K562 (cell line): ENCODE measurements around the gene DENND10. TPM values are rescaled to one million over a fixed set of nuclear protein-coding genes. Genes with fewer than 3 reads are reported as not detected.
A peak's percentile ranks its signal among the peaks of the same experiment; 100 is the strongest.

Experiments used
- BDP1 ChIP-seq: IDR thresholded peaks from 3 replicates; pipeline ENCODE4 v1.6.1; 2011; ENCODE audit not compliant: insufficient read length, insufficient read depth
- ELF1 ChIP-seq: fragments of 200-800 bp; sonication (Bioruptor generic); IDR thresholded peaks from 2 replicates; pipeline ENCODE4 v1.6.1; 2016; ENCODE audit warnings: missing genetic modification characterization, missing compliant biosample characterization
- EP400 ChIP-seq: fragments of 450-650 bp; IDR thresholded peaks from 2 replicates; pipeline ENCODE4 v1.6.1; 2017; ENCODE audit warnings: antibody characterized with exemption, mild to moderate bottlenecking, moderate library complexity
- FOXM1 ChIP-seq, 2 experiments: fragments of 450-650 bp in 1 of 2; sonication (generic) in 1 of 2; formaldehyde crosslinking in 1 of 2; IDR thresholded peaks; 2 replicates each; pipeline versions ENCODE4 v1.6.1 to v1.9.0; 2017 to 2022; ENCODE audit warnings: low read depth in 2 of 2, mild to moderate bottlenecking in 2 of 2, missing genetic modification reagents in 1 of 2, moderate library complexity in 1 of 2
- HDAC1 ChIP-seq, 2 experiments: fragments of 450-650 bp; IDR thresholded peaks; 2 replicates each; pipeline ENCODE4 v1.6.1; 2016 to 2017; ENCODE audit warnings: inconsistent platforms in 1 of 2, mild to moderate bottlenecking in 1 of 2, moderate library complexity in 1 of 2
- KLF16 ChIP-seq: IDR thresholded peaks from 2 replicates; pipeline ENCODE4 v1.6.1; 2016; ENCODE audit warnings: antibody characterized with exemption
- MAX ChIP-seq: sonication (generic); formaldehyde crosslinking; IDR thresholded peaks from 2 replicates; pipeline ENCODE4 v1.9.0; 2022; ENCODE audit warnings: mild to moderate bottlenecking, missing genetic modification reagents
- MECOM ChIP-seq: fragments of 250-450 bp; sonication (Bioruptor Pico); IDR thresholded peaks from 2 replicates; pipeline ENCODE4 v1.8.0; 2022; ENCODE audit warnings: inconsistent platforms
- MLLT1 ChIP-seq, 2 experiments: fragments of 450-650 bp; IDR thresholded peaks; 2 replicates each; pipeline ENCODE4 v1.6.1; 2016
- PTBP1 ChIP-seq: fragments of 200-400 bp; formaldehyde crosslinking; IDR thresholded peaks from 2 replicates; pipeline ENCODE4 v1.6.1; 2017; ENCODE audit warnings: low read depth, low read length
- SOX6 ChIP-seq: fragments of 450-650 bp; IDR thresholded peaks from 2 replicates; pipeline ENCODE4 v1.6.1; 2014; ENCODE audit warnings: mild to moderate bottlenecking
- SP2 ChIP-seq: IDR thresholded peaks from 2 replicates; pipeline ENCODE4 v1.6.1; 2011; ENCODE audit warnings: mild to moderate bottlenecking, low read depth, low read length, moderate library complexity; ENCODE audit not compliant: poor library complexity, severe bottlenecking; ENCODE audit errors: extremely low read depth
- TBP ChIP-seq: optimal IDR thresholded peaks from 2 replicates; pipeline ENCODE3; 2011; ENCODE audit warnings: low read depth, low read length, improper control_type of control experiment
- TCF3 ChIP-seq: sonication (generic); formaldehyde crosslinking; IDR thresholded peaks from 2 replicates; pipeline ENCODE4 v1.4.0; 2020; ENCODE audit warnings: mild to moderate bottlenecking, missing genetic modification reagents
- TEAD4 ChIP-seq, 2 experiments: sonication (generic) in 1 of 2; formaldehyde crosslinking in 1 of 2; IDR thresholded peaks; 2 replicates each; pipeline versions ENCODE4 v1.6.1 to v1.8.0; 2012 to 2022; ENCODE audit warnings: borderline replicate concordance in 1 of 2, inconsistent platforms in 1 of 2, low read length in 1 of 2, mild to moderate bottlenecking in 1 of 2, missing genetic modification reagents in 1 of 2
- ZBTB40 ChIP-seq, 2 experiments: fragments of 450-650 bp in 1 of 2; sonication (generic) in 1 of 2; formaldehyde crosslinking in 1 of 2; IDR thresholded peaks; 2 replicates each; pipeline versions ENCODE4 v1.7.1 to v1.9.0; 2016 to 2022; ENCODE audit warnings: inconsistent platforms in 1 of 2, mild to moderate bottlenecking in 1 of 2, missing genetic modification reagents in 1 of 2
- ZFX ChIP-seq: sonication (generic); formaldehyde crosslinking; IDR thresholded peaks from 2 replicates; pipeline ENCODE4 v1.8.0; 2022; ENCODE audit warnings: mild to moderate bottlenecking, missing genetic modification reagents, moderate library complexity
- ZNF3 ChIP-seq: fragments of 250-450 bp; sonication (Bioruptor Pico); IDR thresholded peaks from 2 replicates; pipeline ENCODE4 v1.5.0; 2021; ENCODE audit warnings: mild to moderate bottlenecking, moderate library complexity
- polyA plus RNA-seq, 8 experiments: library from polyadenylated mRNA; depleted of rRNA in 4 of 8; stranded (reverse) in 5 of 8; unstranded in 3 of 8; fragments of >200 nt; fragmentation: Nextera tagmentation in 2 of 8; fragmentation: Illumina TruSeq in 1 of 8; extraction: Ambion mirVana in 2 of 8; extraction: Trizol in 1 of 8; gene quantifications; 2 replicates each; pipeline versions ENCODE4 v1.2.1 to v1.2.3, GENCODE V29; 2011 to 2014; ENCODE audit warnings: inconsistent platforms in 1 of 8, missing spikeins in 1 of 8
- total RNA-seq, 7 experiments: library from RNA; depleted of rRNA in 6 of 7; stranded (reverse); fragments of >200 nt in 6 of 7; fragmentation: Illumina TruSeq in 2 of 7; extraction: Trizol in 2 of 7; gene quantifications; 2 replicates each; pipeline versions ENCODE4 v1.2.1 to v1.2.3, GENCODE V29; 2011 to 2021; ENCODE audit warnings: low replicate concordance in 1 of 7

DENND10 gene
- total and polyA plus RNA-seq, 9 of the 15 experiments (the other 6 are each of a cell fraction or from before 2014, with no cell fraction given), result 9.4 to 20.0 (median 12.5) TPM

GRCh38 chr10:119090968-119091367 is 12.9 kb upstream of the DENND10 start (continued):
- TF ChIP-seq ZBTB40 (IDR thresholded peaks at IDR 0.05) (no peak), ZBTB40 (CRISPR knock-in tag; IDR thresholded peaks at IDR 0.05) (no peak), ZFX (CRISPR knock-in tag) (peak; percentile 62), MLLT1 (IDR thresholded peaks at IDR 0.05) (0 out of 4 replicates have a peak, but pooled peaks of 1 of the 2 experiments have one; percentile 82), TEAD4 (IDR thresholded peaks at IDR 0.05; ENCODE audit: low read length) (peak; percentile 84), TEAD4 (CRISPR knock-in tag; IDR thresholded peaks at IDR 0.05; ENCODE audit: borderline replicate concordance) (no peak), BDP1 (no peak), ELF1 (tag) (no peak), HDAC1 (IDR thresholded peaks at IDR 0.05) (peak in 1 of 2 experiments; percentile 48; a peak in 1 of 4 replicates), TBP (peak; percentile 13), PTBP1 (no peak), ZNF3 (CRISPR knock-in tag) (no peak), MAX (CRISPR knock-in tag) (peak; percentile 44; the same call in 1 of the 2 replicates), SP2 (no peak), TCF3 (CRISPR knock-in tag) (peak; percentile 81), SOX6 (peak; percentile 90), KLF16 (peak; percentile 60; the same call in 1 of the 2 replicates), EP400 (0 out of 2 replicates have a peak, but pooled peaks have one; percentile 23), MECOM (CRISPR knock-in tag) (no peak), FOXM1 (IDR thresholded peaks at IDR 0.05; ENCODE audit: low read depth) (peak; percentile 46; the same call in 1 of the 2 replicates), FOXM1 (CRISPR knock-in tag; IDR thresholded peaks at IDR 0.05; ENCODE audit: low read depth) (no peak)
